Measurements from ENCODE around the gene CNR2.

- TF ChIP-seq CTCF (conservative IDR thresholded peaks at IDR 0.05; ENCODE audit: low read depth, low read length) (no peak), EZH2 (IDR thresholded peaks at IDR 0.05; ENCODE audit: borderline replicate concordance, low read depth, low read length, poor library complexity, severe bottlenecking) (no peak)
These were observed 15.6 kb upstream of the CNR2 start for GRCh38 chr1:23928789-23929188.

Data from A673 (cell line).